GM12878 (cell line): ENCODE measurements around the gene CHCHD6. TPM values are rescaled to one million over a fixed set of nuclear protein-coding genes. Genes with fewer than 3 reads are reported as not detected.

ENCODE experiments used
- ATAC-seq: fragments of 200-7000 bp; cut with Tn5 transposase; 3 replicates; pipeline ENCODE4 v1.9.1; 2020; ENCODE audit warnings: mild to moderate bottlenecking, moderate library complexity
- BruUV-seq: library from RNA; stranded (reverse); fragments of 400-500 nt; replicated peaks from 2 replicates; lab custom pipeline; 2021; lab: Mats Ljungman, UMichigan
- CTCF ChIA-PET: fragments of 300-600 bp; sonication (Branson Sonifier 250); formaldehyde crosslinking; extraction: SDS; loops from one replicate; lab custom pipeline; 2021; ENCODE audit warnings: inconsistent platforms; lab: Yijun Ruan, JAX
- POLR2A ChIA-PET: fragments of 350-600 bp; formaldehyde crosslinking; extraction: SDS; loops from one replicate; lab custom pipeline; 2021; ENCODE audit warnings: inconsistent platforms; lab: Charles Lee
- RAD21 ChIA-PET: fragments of 300-600 bp; sonication (Branson Sonifier 250); formaldehyde crosslinking; loops from one replicate; lab custom pipeline; 2023; ENCODE audit warnings: antibody characterized with exemption; ENCODE audit not compliant: unreplicated experiment; lab: Charles Lee
- SMC1A ChIA-PET: fragments of 300-600 bp; sonication (Branson Sonifier 250); formaldehyde crosslinking; loops from one replicate; lab custom pipeline; 2023; ENCODE audit not compliant: unreplicated experiment, uncharacterized antibody; lab: Charles Lee
- DNase-seq: peaks from one replicate; pipeline ENCODE4 v3.0.0-alpha.2; 2011; ENCODE audit warnings: low read depth, low spot score
- FAIRE-seq: peaks from 3 replicates; lab custom pipeline; 2011; peaks lifted over from hg19 to GRCh38; lab: Jason Lieb, UNC
- H2AFZ ChIP-seq: 2 replicates; pipeline ENCODE4 v1.6.0; 2011; ENCODE audit warnings: low read depth, low read length, control low read depth; ENCODE audit not compliant: control insufficient read depth
- H3K27ac ChIP-seq: 2 replicates; pipeline ENCODE4 v1.5.1; 2011; ENCODE audit warnings: control low read depth; ENCODE audit not compliant: control insufficient read depth, insufficient read depth
- H3K27me3 ChIP-seq, 2 experiments: replicated peaks in 1 of 2; 2 replicates each; pipeline versions ENCODE4 v1.6.0 to v1.6.1; 2011; ENCODE audit warnings: low read length in 1 of 2; ENCODE audit not compliant: control insufficient read depth in 2 of 2, insufficient read depth in 2 of 2
- H3K36me3 ChIP-seq, 2 experiments: 2 replicates each; pipeline ENCODE4 v1.5.1; 2011; ENCODE audit warnings: low read length in 1 of 2; ENCODE audit not compliant: control insufficient read depth in 2 of 2, insufficient read depth in 2 of 2
- H3K4me1 ChIP-seq: 2 replicates; pipeline ENCODE4 v1.6.1; 2011; ENCODE audit warnings: mild to moderate bottlenecking, low read length, moderate library complexity, mixed read lengths; ENCODE audit not compliant: control insufficient read depth, insufficient read depth
- H3K4me2 ChIP-seq: 2 replicates; pipeline ENCODE4 v1.6.0; 2011; ENCODE audit warnings: control low read depth; ENCODE audit not compliant: control insufficient read depth, insufficient read depth
- H3K4me3 ChIP-seq: fragments of 200-600 bp; sonication (generic); 2 replicates; pipeline ENCODE4 v1.5.1; 2016
- H3K79me2 ChIP-seq: 2 replicates; pipeline ENCODE4 v1.6.0; 2011; ENCODE audit warnings: low read length; ENCODE audit not compliant: control insufficient read depth, insufficient read depth
- H3K9ac ChIP-seq: 2 replicates; pipeline ENCODE4 v1.8.0; 2011; ENCODE audit warnings: low read length, control low read depth, mixed read lengths; ENCODE audit not compliant: control insufficient read depth, insufficient read depth
- H3K9me3 ChIP-seq: replicated peaks from 3 replicates; pipeline ENCODE4 v1.5.1; 2011; ENCODE audit warnings: mild to moderate bottlenecking, low read length; ENCODE audit not compliant: control insufficient read depth, insufficient read depth
- H4K20me1 ChIP-seq: 2 replicates; pipeline ENCODE4 v1.6.0; 2011; ENCODE audit not compliant: control insufficient read depth, insufficient read depth
- DPF2 ChIP-seq: fragments of 450-650 bp; IDR thresholded peaks from 2 replicates; pipeline ENCODE4 v1.6.1; 2017; ENCODE audit warnings: mild to moderate bottlenecking
- EZH2 ChIP-seq: IDR thresholded peaks from 2 replicates; pipeline ENCODE4 v1.6.1; 2012; ENCODE audit warnings: low read depth, mild to moderate bottlenecking, control low read depth, inconsistent platforms, low read length, borderline replicate concordance; ENCODE audit not compliant: control insufficient read depth
- GABPA ChIP-seq: IDR thresholded peaks from 2 replicates; pipeline ENCODE4 v1.6.1; 2014; ENCODE audit warnings: antibody characterized with exemption, low read depth, mild to moderate bottlenecking, inconsistent platforms
- HDAC2 ChIP-seq: fragments of 200-600 bp; sonication (generic); IDR thresholded peaks from 2 replicates; pipeline ENCODE4 v1.6.1; 2017
- IKZF1 ChIP-seq: fragments of 450-650 bp; conservative IDR thresholded peaks from 2 replicates; pipeline ENCODE4 v1.6.1; 2017; ENCODE audit warnings: antibody characterized with exemption, mild to moderate bottlenecking
- RFX5 ChIP-seq: IDR thresholded peaks from 2 replicates; pipeline ENCODE4 v1.6.1; 2011; ENCODE audit warnings: low read depth, low read length, improper control_type of control experiment
- SUZ12 ChIP-seq: fragments of 200-600 bp; sonication (generic); IDR thresholded peaks from one replicate; pipeline ENCODE4 v1.6.1; 2018; ENCODE audit warnings: antibody characterized with exemption, mild to moderate bottlenecking; ENCODE audit not compliant: unreplicated experiment
- TARDBP ChIP-seq: IDR thresholded peaks from 2 replicates; pipeline ENCODE4 v1.6.1; 2016; ENCODE audit warnings: borderline replicate concordance
- WGBS: methylation state at CpG from one replicate; pipeline ENCODE4 v1.1.6; 2016; ENCODE audit warnings: low lambda C conversion rate; ENCODE audit not compliant: insufficient replicate concordance, insufficient coverage; ENCODE audit errors: missing lambda C conversion rate; 5-methylcytosine and 5-hydroxymethylcytosine counted together
- in situ Hi-C: fragments of 300-500 bp; cut with MboI; formaldehyde crosslinking; loops from 9 replicates; pipeline ENCODE4 v1.14.3; 2018; ENCODE audit warnings: mixed read lengths
- intact Hi-C: fragments of 100-400 bp; cut with micrococcal nuclease; formaldehyde crosslinking; loops from one replicate; pipeline ENCODE4 v1.14.2; 2022; ENCODE audit not compliant: unreplicated experiment
- polyA plus RNA-seq, 11 experiments: library from polyadenylated mRNA; depleted of rRNA in 4 of 11; unstranded in 6 of 11; stranded (reverse) in 5 of 11; fragments of >200 nt; fragmentation: Nextera tagmentation in 4 of 11; fragmentation: Illumina TruSeq in 1 of 11; extraction: Ambion mirVana in 4 of 11; extraction: Trizol in 1 of 11; gene quantifications; 1 replicate in 1 of 11; 2 replicates in 10 of 11; pipeline versions ENCODE4 v1.2.1 to v1.2.3, GENCODE V29; 2011 to 2016; ENCODE audit warnings: inconsistent platforms in 2 of 11, missing spikeins in 2 of 11, low read depth in 1 of 11
- total RNA-seq, 4 experiments: library from RNA; depleted of rRNA in 3 of 4; stranded (reverse); fragments of >200 nt in 3 of 4; fragmentation: Illumina TruSeq in 1 of 4; extraction: Trizol in 1 of 4; gene quantifications; 2 replicates each; pipeline versions ENCODE4 v1.2.1 to v1.2.3, GENCODE V29; 2013 to 2021
- TF ChIP-seq, protein P1 (sequence below): IDR thresholded peaks from 2 replicates; pipeline ENCODE4 v1.6.1; 2011; ENCODE audit warnings: mild to moderate bottlenecking, low read depth, low read length, moderate library complexity; ENCODE audit not compliant: insufficient replicate concordance
- TF ChIP-seq, protein P2 (sequence below): IDR thresholded peaks from 2 replicates; pipeline ENCODE4 v1.6.1; 2012; ENCODE audit warnings: low read length, inconsistent platforms
- TF ChIP-seq, protein P3 (sequence below): fragments of 450-650 bp; IDR thresholded peaks from 2 replicates; pipeline ENCODE4 v1.6.1; 2017; ENCODE audit warnings: borderline replicate concordance
- TF ChIP-seq, protein P4 (sequence below): fragments of 150-350 bp; IDR thresholded peaks from 2 replicates; pipeline ENCODE4 v1.6.1; 2014; ENCODE audit warnings: mild to moderate bottlenecking, low read depth, low read length
- TF ChIP-seq, protein P5 (sequence below): fragments of 450-650 bp; IDR thresholded peaks from 2 replicates; pipeline ENCODE4 v1.6.1; 2016; ENCODE audit warnings: mild to moderate bottlenecking

Gene CHCHD6
- total and polyA plus RNA-seq, 10 of the 15 experiments (the other 5 are each of a cell fraction or from before 2014, with no cell fraction given) = 2.7 to 16.7 (median 12.3) TPM

DNA sequence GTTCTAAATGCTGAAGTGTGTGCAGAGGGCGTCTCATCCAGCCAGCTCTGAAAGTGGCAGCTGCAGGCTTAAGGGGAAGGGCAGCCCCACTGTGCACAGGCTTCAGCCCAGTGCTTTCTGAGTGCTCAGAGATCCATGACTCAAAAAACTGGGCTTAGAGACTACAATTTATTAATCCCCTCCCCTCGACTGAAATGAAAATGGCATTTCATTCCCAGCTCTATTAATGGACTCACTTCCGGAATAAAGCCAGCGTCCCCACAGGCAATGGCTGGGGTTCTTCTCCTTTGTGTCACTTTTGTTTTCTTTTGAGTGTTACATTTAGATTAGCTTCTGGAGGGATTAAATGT is 223.3 kb downstream of the CHCHD6 start:
- Histone ChIP-seq H3K27me3 (no peaks in the 10 kb centered on the region), H3K27ac (no peak overlapping the region), H3K79me2 (no peaks in the 10 kb centered on the region), H4K20me1 (no peaks in the 10 kb centered on the region), H2AFZ (no peak overlapping the region), H3K9ac (no peak overlapping the region), H3K4me3 (no peak overlapping the region), H3K4me2 (no peak overlapping the region), H3K36me3 (no peaks in the 10 kb centered on the region), H3K4me1 (no peaks in the 10 kb centered on the region), H3K9me3 (no peaks in the 10 kb centered on the region)
- in situ Hi-C loops = no loop called here
- SMC1A ChIA-PET = no interaction called here
- DNase-seq (no peak), FAIRE-seq (no peak), ATAC-seq (no peak)
- POLR2A ChIA-PET = no interaction called here
- BruUV-seq = no TSS peak
- RAD21 ChIA-PET = interaction anchor here (0.6 kb wide), 1 partner anchor 63 kb away, joined by 3 read pairs; no protein-coding TSS in a partner anchor
- CTCF ChIA-PET = interaction anchor here (1.2 kb wide), 1 partner anchor 453 kb away, joined by 3 read pairs; no protein-coding TSS in a partner anchor
- WGBS = 50% methylated on average over 4 of the region's 4 CpGs
- no peak for TF ChIP-seq TARDBP
- no peak for TF ChIP-seq EZH2
- TF ChIP-seq GABPA = no peak
- TF ChIP-seq, protein P1, sequence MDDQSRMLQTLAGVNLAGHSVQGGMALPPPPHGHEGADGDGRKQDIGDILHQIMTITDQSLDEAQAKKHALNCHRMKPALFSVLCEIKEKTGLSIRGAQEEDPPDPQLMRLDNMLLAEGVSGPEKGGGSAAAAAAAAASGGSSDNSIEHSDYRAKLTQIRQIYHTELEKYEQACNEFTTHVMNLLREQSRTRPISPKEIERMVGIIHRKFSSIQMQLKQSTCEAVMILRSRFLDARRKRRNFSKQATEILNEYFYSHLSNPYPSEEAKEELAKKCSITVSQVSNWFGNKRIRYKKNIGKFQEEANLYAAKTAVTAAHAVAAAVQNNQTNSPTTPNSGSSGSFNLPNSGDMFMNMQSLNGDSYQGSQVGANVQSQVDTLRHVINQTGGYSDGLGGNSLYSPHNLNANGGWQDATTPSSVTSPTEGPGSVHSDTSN = no peak
- TF ChIP-seq RFX5 = no peak
- TF ChIP-seq SUZ12 = no peak
- TF ChIP-seq, protein P2, sequence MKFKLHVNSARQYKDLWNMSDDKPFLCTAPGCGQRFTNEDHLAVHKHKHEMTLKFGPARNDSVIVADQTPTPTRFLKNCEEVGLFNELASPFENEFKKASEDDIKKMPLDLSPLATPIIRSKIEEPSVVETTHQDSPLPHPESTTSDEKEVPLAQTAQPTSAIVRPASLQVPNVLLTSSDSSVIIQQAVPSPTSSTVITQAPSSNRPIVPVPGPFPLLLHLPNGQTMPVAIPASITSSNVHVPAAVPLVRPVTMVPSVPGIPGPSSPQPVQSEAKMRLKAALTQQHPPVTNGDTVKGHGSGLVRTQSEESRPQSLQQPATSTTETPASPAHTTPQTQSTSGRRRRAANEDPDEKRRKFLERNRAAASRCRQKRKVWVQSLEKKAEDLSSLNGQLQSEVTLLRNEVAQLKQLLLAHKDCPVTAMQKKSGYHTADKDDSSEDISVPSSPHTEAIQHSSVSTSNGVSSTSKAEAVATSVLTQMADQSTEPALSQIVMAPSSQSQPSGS = no peak
- TF ChIP-seq HDAC2 = no peak
- TF ChIP-seq, protein P3, sequence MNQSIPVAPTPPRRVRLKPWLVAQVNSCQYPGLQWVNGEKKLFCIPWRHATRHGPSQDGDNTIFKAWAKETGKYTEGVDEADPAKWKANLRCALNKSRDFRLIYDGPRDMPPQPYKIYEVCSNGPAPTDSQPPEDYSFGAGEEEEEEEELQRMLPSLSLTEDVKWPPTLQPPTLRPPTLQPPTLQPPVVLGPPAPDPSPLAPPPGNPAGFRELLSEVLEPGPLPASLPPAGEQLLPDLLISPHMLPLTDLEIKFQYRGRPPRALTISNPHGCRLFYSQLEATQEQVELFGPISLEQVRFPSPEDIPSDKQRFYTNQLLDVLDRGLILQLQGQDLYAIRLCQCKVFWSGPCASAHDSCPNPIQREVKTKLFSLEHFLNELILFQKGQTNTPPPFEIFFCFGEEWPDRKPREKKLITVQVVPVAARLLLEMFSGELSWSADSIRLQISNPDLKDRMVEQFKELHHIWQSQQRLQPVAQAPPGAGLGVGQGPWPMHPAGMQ = no peak
- no peak for TF ChIP-seq IKZF1
- TF ChIP-seq, protein P4, sequence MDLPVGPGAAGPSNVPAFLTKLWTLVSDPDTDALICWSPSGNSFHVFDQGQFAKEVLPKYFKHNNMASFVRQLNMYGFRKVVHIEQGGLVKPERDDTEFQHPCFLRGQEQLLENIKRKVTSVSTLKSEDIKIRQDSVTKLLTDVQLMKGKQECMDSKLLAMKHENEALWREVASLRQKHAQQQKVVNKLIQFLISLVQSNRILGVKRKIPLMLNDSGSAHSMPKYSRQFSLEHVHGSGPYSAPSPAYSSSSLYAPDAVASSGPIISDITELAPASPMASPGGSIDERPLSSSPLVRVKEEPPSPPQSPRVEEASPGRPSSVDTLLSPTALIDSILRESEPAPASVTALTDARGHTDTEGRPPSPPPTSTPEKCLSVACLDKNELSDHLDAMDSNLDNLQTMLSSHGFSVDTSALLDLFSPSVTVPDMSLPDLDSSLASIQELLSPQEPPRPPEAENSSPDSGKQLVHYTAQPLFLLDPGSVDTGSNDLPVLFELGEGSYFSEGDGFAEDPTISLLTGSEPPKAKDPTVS = no peak
- TF ChIP-seq, protein P5, sequence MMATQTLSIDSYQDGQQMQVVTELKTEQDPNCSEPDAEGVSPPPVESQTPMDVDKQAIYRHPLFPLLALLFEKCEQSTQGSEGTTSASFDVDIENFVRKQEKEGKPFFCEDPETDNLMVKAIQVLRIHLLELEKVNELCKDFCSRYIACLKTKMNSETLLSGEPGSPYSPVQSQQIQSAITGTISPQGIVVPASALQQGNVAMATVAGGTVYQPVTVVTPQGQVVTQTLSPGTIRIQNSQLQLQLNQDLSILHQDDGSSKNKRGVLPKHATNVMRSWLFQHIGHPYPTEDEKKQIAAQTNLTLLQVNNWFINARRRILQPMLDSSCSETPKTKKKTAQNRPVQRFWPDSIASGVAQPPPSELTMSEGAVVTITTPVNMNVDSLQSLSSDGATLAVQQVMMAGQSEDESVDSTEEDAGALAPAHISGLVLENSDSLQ = no peak
- TF ChIP-seq DPF2 = no peak
- intact Hi-C loops = no loop called here
